ENCODE results near the gene HRCT1.
"Not testable (repeated sequence)": the region's sequence is repeated elsewhere in the genome, so short reads cannot be mapped to it uniquely, and the experiment has no call there.

The HRCT1 gene

DNA sequence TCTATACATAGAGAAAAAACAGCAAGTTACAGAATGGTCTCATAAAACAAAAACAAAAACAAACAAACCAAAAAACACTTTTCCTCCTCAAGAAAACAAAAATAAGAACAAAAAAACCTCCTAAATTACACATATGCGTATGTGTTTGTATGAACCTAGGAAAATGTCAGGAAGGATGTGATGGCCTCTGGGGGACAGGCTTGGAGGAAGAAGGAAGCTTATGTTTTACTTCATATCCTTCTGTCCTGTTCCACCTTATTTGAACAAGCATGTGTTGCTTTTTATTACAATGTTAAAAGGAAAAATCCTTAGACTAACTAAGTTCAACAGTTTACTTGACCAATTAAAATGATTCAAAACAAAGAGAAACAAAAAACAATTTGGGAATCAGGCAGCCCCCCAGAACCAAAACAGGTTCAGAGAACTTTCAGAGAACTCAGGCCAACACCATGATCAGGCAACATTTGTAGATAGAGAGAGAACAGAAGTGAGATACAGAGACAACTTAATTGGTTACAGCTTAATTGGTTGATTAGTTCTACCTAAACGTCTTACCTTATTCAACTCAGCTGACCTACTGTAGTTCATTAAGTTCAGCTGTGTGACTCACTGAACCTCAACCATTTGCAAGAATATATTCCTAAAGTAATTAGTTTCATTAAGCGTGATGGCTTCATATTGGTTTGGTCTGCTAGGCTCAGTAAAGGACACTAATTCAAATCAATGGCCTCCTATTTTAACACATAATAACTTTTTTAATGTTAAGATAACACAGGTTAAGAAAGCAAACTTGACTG lies 13.4 kb downstream of the HRCT1 start:
- no peak for DNase-seq

DNA sequence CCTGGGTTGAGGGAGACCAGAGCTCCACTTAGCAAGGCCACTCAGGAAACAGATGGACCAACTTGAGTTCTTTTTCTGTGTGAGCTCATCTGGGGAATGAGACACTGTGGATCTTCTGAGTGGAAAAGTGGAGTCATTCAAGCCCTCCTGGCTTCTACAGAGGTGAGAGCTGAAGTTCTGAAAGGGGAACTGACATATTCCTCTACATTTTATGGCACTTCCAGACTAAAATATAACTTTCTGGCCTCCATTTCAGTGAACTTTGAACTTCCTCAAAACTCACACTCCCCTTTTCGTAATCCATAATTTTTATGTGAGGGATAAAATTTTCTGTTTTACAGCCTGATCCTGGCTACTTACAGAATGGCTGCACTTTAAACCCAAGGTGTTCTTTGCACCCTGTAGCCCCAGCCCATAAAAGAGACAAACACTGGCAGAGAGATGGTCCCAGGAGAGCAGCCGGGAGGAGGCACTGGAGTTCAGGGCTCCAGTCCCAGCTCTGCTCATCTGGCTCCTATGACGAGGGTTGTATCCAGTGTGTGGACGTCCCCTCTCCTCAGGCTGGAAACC lies 14.1 kb downstream of the HRCT1 start:
- no peak for DNase-seq

DNA sequence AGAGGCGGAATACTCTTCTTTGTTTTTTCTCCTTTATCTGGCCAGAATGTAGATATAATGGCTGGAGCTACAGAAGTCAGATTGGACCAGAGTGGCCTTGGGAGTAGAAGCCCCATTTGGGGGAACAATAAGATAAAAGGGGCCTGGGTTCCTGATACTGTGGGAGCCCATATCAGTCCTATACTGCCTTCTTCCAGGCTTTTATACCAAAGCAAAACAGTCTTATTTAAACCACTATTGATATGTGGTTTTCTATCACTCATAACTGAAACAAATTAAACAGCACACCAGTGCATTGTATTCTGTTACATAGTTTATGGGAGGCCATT lies 17.6 kb downstream of the HRCT1 start:
- DNase-seq = no peak

DNA sequence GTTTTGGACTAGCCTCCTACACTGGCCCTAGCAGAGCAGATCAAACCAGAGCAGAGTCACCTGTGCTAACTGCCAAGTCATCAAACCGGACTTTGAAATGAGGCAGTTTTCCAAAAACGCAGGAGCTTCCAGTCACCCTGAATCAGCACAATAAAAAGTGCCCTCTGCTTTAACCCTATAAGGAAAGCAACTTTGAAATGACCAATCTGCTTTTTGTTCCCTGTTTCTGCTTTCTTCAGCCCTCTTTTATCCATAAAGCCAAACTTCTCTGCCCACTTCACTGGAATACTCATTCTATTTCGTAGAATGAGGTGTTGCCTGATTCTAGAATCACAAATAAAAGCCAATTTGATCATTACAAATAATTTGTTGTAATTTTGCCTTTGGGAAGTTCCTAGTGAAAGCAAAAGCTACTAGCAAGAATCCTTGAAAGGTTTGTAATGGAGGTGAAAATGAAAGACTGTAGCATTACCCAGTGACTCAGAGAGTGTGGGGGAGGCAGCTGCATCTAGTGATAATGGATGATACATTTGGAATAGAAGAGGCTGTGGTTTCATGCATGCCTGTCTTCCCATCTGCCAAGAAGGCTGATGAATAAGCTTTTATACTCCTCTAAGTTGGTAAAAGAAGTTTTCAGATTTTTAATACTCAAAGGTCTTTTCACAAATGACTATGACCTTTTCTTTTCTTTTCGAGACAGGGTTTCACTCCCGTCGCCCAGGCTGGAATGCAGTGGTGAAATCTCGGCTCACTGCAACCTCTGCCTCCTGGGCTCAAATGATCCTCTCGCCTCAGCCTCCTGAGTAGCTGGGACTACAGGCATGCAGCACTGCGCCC lies 18.1 kb downstream of the HRCT1 start:
- no peak for DNase-seq

DNA sequence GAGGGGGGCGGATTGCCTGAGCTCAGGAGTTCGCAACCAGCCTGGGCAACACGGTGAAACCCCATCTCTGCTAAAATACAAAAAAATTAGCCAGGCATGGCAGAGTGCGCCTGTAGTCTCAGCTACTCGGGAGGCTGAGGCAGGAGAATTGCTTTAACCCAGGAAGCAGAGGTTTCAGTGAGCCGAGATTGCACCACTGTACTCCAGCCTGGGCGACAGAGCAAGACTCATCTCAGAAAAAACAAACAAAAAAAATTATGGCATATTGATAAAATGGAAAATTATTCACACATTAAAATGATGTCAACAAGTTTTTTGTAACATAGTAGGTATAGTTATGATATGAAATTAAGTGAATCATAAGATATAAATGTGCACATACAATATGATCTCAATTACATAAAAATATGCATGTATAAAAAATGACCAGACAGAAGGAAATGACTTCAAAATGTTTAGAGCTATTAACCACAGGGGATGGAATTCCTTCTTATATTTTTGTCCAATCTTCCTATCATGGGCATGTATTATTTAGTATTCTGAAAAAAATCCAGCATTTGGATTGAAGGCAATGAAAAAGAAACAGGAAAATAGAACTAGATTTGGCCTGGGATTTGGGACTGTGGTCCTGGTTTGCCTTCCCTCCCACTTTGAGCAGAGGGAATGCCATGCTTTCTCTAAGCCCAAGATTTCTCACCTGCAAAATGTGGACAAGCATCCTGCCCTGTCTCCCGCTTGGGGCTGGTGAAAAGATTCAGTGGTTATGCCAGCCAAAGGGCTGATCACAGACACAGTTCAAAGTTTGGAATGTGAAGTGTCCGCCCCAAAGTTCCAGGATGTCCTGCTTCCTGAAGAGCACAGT lies 22.8 kb downstream of the HRCT1 start:
- DNase-seq = no peak

DNA sequence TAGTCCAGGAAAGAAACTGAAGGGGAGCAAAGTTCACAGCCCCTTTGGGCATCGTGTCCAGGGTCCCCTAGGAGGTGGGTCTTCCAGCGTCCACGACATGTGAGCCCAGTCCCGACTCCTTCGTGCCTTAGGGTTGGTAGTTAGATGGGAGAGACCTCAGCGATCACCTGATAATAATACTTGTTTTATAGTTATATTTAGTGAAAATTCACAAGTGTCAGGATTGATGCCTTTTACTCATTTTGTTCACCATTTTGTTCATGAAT lies 23.4 kb downstream of the HRCT1 start:
- no peak for DNase-seq

DNA sequence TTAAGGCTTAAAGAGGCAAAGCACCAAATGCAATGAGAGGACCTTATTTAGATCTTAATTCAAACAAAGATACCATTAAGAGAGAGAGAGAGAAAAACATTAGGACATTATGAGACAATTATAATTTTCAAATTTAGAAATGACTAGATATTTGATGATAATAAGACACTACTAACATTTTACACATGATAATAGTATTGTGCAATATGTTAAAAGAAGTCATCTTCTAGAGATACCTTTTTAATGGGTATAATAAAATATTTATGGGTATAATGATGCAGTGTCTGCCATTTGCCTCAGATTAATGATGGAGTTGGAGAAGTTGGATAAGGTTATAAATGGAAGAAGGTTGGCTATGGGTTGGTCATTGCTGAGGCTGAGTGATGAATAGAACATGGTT lies 24.5 kb downstream of the HRCT1 start:
- no peak for DNase-seq

DNA sequence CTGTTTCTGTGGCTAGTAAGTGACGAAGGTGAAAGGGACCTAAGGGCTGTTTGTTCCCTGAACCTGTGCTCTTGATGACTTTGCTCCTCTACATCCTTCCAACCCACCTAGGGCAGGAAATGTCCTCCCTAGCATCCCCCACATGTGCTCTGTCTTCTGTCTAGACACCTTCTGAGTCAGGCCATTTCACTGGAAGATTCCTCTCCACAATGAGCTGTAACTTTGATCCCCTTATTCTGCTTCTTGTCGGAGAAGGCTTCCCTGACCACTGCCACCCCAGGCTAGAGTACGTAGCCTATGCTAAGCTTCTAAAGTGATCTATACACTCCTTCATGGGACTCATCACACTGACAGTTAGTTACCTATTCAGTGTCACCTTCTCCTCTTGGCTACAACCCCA lies 25.0 kb downstream of the HRCT1 start:
- DNase-seq = no peak

DNA sequence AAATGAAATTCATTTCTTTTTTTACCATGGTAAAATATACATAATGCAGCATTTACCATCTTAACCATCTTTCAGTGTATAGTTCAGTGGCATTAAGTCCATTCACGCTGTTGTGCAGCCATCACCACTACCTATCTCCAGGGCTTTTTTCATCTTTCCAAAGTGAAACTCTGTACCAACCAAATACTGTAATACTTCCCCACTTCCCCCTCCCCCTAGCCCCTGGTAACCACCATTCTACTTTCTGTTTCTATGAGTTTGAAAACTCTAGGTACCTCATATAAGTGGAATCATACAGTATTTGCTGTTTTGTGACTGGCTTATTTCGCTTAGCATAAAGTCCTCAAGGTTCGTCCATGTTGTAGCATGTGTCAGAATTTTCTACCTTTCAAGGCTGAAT lies 26.7 kb downstream of the HRCT1 start:
- no peak for DNase-seq

DNA sequence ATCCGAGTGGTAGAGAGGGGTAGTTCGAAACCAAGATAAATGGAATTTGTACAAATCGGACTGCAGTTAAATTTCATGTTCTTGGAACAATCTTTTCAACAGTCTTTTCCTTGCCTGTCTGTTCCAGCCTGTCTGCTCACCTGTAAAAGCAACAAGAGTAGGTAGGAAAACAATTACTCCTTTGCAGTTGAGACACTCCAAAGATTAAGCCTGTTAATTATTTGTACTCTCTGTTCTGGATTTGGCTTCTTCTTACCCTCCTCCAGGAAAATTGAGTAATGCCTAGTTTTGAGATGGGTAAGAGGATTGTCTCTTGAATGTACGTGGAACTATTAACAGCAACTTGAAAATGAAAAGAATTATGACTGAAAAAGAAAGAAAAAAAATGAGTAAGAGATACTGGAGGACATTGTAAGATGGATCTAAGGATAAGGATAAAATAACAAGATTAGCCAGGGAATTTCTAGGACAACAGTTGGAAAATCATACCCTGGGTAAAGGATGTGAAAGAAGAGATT lies 27.6 kb downstream of the HRCT1 start:
- DNase-seq = no peak

DNA sequence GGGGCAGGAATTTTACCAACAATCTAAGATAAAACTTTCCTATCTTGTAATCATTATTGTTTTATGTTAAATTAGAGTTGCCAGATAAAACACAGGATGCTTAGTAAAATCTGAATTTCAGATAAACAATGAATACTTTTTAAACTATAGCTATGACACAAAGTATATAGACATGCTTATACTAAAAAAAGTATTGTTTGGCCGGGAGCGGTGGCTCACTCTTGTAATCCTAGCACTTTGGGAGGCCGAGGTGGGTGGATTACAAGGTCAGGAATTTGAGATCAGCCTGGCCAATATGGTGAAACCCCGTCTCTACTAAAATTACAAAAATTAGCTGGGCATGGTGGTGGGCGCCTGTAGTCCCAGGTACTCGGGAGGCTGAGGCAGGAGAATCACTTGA lies 28.1 kb downstream of the HRCT1 start:
- DNase-seq = not testable (repeated sequence)

DNA sequence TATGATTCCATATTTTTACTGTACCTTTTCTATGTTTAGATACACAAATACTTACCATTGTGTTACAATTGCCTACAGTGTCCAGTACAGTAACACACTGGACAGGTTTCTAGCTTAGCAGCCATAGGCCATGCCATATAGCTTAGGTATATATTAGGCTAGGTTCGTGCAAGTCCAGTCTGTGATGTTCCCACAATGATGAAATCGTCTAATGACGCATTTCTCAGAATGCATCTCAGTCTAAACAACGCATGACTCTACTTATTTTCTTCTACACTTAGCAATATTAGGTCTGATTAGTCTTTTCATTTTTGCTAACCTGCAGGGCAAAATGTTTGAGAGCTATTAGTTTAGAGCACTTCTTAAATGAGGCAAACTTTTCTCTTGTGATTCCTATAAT lies 29.3 kb downstream of the HRCT1 start:
- no peak for DNase-seq

DNA sequence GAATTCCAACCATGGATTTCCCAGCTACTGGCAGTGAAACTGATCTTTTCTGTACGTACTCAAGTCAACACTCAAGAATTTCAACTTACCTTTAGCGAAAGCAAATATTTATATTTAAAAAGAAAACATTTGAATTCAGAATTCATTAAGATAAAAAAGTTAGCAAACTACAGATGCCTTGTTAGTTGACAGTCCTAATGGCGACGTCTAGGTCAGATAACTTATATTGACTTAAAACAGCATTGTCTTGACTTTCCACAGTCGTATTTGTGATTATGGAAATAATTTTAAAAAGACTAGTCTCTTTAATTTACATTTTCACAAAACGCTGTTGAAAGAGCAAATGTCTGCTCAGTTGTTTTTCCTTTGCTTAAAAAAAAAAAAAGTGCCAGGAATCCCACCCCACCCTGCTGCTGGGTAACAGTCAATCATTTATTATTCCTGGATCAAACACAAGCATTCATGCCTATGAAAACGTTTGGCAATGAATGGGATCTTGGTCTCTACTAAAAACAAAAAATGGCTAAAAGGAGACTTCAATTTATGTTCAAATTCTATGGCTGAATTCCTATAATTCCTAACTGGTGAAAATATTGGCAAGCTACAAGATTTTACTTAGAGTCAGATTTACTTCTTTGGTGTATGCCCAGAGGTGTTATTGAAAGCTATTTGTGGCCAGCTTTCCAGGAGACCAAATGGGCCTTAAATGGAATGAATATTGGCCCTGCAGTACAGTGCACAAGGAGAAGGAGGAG lies 29.9 kb downstream of the HRCT1 start:
- no peak for DNase-seq

DNA sequence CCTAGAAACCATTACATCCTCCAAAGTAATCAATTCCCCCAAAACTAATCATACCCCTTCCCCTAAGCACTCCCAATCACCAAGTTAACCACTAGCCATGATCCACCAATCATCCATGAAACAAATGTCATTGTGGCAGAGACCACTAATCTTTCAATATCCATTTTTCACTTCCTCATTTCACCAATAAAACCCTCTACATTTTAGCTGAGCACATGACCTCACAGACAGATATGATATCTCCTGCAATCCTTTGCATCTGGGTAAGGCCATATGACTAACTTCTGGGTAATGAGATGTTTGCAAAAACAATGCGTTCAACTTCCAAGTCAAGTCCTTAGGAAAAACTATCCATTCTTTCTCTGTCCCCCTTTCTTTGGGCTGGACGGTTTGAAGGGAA lies 31.2 kb downstream of the HRCT1 start:
- DNase-seq = no peak

DNA sequence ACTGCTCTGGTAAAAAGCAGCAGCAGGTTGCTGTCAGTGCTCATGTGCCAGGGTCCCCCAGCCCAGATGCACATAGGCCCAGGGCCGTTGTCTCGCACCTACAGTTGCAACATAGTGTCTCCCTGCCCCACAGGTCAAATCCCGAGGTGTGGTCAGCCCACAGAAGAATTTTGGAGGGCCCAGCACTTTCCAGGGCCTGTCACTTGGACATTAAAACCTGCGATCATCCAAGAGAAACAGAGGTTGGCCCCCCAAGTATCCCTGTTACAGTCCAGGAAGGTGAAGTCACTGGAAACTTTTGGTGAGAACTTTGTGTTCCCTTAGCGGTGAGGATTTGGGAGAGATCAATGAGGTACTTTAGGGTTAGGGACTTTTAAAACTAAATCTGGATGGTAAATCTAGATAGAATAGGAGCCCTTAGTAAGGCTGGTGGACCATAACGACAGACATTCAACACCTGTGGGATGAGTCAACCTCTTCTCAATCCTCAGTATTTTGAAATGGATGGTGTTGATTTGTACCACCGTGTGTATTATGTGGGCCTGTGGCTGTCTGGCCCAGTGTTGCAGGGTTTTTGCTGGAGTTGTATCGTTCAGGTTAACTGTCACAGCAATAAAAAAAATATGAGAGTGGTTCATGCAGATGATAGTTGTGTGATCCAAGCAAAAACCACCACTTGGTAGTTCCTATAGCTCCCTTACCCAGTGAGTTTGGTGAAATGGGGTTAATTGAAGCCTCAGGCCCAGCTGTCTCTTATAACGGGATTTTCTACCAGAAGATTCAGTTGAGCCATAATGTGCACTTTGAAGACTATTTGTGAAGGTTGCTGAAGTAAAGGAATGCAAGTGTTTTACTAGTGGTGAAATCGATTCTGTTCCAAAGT lies 32.7 kb downstream of the HRCT1 start:
- no peak for DNase-seq

DNA sequence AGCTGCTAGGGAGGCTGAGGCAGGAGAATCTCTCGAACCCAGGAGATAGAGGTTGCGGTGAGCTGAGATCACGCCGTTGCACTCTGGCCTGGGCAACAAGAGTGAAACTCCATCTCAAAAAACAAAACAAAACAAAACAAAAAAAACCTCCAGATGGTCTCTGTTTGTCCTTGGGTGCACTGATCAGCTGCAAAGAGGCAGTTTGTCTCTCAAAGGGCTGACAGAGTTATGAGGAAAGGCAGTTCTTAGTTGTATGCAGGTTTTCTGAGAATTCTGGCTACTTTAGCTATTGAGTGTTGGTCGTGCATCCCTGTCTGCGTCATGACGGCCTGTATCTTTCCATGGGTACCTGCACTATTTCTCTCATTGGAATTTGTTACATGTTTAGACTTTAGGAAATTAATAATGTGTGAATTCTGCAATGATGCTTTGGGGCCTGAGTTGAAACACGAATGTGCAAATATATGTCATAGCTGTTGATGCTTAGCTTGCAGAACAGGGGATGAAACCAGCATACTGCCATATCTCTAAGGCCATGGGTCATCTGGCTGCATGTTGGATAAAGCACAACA lies 33.8 kb downstream of the HRCT1 start:
- no peak for DNase-seq

DNA sequence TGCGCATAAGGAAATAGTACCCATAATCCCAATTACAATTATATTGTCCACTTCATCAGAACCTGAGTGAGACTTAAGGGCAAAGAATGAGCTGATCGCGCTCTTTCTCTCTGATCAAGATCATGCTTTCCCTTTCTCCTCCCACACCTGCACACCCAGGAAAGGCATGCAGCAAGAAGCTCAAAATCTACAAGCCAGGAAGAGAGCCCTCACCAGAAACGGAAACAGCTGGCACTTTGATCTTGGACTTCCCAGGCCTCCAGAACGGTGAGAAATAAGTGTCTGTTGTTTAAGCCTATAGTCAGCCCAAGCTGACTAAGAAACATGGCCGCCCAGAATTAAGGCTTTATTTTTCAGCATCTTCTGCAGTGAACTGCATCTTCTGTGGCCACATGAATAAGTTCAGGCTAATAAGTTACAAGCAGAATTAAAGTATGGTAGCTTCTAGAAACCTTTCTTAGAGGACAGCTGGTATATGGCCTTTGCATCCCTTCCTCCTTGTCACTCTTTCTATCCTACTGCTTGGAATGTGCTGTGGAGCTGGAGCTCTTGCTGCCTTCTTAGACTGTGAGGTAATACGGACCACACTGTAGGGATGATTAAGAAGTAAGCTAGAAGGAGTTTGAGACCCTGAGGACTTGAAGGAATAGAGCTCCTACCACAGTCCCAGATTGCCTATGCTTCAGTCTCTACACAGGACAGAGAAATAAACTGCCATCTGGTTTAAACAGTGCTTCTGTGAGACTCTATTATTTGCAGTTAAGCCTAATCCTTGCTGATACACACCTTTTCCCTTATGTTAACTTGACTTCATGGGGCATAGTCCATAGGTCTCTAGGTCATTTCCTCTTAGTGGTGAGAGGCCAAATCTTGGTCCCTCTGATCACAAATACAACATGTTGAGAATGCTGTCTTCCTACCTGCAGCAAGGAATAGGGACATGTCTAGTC lies 34.7 kb downstream of the HRCT1 start:
- DNase-seq = no peak

DNA sequence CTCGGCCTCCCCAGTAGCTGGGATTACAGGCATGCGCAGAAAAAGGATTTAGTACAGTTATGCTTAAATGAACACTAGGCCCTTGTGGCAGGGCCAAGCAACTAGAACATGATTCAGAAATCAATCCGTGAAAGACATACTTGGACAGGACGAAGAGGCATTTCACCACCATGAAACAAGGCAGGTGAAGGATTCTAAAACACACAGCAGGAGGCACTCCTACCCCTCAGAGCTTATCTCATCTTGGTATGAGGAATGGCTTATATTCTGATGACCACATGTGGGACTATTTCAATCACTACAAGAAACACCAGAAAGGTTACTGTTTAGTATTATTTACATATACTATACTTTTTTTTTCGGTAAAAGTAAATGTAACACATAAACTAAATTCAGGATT lies 36.3 kb downstream of the HRCT1 start:
- DNase-seq = no peak

DNA sequence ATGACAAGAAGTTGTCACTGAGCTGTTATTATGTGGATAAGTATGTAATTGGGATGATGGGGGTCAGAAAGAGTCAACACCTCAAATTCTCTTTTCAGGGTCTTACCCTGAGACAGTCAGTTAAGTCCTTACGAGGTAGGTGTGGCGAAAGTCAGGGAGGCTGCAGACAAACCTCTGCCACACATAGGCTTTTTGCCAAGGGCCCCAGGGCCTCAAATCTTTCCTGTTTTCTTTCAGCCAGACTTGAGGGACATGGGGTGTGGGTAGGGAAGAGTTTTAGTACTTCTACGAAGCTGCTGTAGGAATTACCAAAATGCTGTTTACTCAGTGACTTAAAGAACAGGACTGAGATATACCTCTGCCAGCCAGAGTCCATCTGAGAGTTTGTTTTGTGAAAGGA lies 38.2 kb downstream of the HRCT1 start:
- no peak for DNase-seq

DNA sequence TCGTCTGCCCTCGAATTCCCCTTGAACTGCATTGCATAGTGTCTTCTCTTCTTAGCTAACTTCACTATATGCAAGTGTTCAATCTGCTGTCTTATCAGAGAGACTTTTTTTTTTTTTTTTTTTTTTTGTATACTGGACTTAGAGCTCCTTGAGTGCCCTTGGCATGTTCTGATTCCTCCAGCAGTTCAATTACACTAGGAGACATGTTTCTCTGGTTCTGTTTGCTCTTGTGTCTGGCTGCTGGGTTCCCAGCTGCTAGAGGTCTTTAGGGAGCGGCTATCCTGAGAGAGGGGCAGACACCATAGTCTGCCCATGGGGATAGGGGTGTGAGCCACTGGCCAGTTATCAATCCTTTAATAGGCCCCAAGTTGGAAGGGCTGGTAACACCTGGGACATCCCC lies 38.8 kb downstream of the HRCT1 start:
- no peak for DNase-seq

Data from NCI-H1092 (cell line).